ENCODE data around the gene NKG7.

The NKG7 gene

DNA sequence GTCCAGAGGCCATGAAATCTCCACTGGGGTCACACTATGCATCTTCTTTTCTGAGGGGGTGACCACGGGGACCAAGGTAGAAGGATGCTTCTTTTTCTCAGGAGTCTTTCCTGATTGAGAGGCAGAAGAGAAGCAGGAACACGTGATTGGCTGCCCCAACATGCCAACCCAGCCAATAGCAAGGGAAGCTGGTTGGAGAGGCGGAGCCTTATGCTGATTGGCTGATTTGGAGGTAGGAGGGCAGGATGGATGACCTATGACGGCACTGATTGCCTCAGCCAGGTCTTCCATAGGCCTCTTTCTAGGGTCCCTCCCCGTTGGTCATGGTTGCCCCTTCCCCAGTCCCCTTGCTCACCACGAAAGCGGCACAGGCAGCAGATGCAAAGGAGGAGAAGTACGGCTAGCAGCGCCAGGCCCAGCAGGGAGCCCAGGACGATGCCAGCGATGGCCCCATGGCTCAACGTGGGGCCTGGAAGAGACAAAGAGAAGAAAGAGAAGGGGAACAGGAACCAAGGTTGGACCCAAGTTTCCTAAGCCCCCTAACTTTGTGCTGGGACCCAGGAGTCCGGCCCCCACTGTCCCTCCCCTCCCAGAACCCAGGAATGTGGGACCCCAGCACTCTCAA is 38.5 kb downstream of the NKG7 start:
- no peak for DNase-seq

DNA sequence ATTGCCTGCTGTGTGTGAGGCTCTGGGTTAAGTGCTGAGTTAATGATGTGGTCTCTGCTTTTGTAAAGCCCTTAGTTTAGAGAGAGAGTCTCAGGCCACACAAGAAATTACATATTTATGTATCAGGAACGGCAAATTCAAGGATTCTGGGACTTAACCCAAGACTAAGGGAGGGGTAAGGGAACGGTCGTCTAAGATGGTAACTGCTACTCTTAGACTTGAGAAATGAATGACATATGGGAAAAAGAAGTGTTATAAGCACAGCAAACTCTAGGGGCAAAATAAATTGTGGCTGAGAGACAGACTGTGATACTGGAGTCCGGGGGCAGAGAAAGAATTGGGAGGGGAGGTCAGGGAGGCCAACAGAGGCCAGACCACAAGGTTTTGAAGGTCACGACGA is 40.7 kb downstream of the NKG7 start:
- no peak for DNase-seq

DNA sequence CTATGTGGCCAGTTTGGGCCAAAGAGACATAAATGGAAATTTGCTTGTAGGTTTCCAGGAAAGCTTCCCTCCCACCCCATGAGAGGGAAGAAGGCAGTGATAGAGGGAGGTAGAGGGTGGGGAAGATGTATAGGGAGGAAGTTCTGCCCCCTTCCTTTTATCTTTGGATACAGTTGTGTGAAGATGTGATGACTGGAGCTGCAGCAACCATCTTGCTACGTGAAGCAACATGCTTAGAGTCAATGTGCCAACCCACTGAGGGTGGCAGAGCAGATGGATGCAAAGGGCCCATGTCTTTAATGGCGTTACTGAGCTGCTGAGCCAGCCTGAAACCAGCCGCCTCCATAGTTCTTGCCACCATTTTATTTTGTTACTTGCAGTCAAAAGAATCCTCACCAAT is 41.3 kb downstream of the NKG7 start:
- no peak for DNase-seq

DNA sequence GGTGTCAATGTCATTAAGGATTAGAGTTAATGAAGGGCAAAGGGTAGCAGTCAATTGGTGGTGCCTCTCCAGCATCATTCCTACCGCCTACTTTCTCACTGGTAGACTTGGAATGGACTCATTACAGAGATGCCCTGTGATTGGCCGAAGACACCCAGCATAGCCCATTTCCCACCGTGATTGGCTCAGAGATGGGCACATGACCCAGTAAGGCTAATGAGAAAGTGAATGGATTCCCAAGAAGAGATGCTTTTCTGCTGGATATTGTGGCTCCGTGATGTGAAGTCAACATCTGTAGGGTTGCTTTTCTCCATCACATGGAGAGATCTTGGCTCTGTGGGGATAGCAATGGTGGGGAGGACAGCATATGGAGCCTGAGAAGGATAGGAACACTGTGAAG is 42.1 kb downstream of the NKG7 start:
- no peak for DNase-seq

DNA sequence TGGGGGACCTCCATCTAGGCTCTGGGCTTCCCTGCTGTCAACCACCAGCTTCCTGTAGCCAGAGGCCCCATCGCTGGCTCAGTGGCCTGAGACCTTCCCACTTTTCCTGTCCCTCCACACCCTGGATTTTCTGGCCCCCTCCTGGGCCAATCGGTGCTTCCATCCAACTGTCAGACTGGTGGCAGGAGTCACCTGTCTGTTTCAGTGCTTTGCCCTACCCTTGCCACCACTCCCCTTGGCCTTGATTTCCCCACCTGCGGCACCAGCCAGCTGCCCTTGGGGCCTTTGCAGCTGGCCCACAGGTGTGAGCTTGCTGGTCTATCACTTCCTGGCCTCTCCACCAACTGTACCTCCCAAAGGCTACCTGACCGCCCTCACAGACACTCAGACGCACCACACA is 43.0 kb downstream of the NKG7 start:
- no peak for DNase-seq

DNA sequence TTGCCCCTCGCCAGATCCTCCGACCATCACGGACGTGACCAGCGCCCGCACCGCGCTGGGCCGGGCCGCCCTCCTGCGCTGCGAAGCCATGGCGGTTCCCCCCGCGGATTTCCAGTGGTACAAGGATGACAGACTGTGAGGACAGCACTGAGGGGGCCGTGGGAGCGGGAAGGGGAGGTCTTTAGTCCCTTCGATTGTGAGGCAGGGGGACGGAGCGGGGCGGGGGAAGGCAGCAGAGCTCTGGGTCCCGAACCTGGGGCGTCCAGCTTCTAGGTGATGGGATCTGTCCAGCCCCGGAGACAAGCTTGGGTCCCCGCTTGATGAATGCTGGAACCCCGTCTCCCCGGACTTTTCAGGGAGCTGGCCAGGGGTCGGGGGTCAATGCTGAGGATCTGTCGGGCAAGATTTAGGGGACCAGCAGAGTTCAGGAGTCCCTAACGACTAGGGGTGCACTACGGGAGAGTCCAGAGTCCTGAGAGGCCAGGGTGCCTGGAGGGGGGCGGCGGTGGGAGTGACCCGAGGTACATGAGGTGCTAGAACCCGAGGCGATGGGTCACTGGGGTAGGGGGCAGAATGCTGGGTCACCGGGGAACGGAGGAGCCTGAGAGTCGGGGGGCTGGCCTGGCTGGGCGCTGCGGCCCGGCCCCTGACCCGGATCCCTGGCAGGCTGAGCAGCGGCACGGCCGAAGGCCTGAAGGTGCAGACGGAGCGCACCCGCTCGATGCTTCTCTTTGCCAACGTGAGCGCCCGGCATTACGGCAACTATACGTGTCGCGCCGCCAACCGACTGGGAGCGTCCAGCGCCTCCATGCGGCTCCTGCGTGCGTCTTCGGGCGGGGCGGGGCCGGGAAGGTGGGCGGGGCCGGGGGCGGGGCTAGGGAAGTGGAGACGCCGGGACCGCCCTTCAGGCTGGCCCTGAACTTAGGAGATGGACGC is 45.1 kb downstream of the NKG7 start:
- DNase-seq: no peak

DNA sequence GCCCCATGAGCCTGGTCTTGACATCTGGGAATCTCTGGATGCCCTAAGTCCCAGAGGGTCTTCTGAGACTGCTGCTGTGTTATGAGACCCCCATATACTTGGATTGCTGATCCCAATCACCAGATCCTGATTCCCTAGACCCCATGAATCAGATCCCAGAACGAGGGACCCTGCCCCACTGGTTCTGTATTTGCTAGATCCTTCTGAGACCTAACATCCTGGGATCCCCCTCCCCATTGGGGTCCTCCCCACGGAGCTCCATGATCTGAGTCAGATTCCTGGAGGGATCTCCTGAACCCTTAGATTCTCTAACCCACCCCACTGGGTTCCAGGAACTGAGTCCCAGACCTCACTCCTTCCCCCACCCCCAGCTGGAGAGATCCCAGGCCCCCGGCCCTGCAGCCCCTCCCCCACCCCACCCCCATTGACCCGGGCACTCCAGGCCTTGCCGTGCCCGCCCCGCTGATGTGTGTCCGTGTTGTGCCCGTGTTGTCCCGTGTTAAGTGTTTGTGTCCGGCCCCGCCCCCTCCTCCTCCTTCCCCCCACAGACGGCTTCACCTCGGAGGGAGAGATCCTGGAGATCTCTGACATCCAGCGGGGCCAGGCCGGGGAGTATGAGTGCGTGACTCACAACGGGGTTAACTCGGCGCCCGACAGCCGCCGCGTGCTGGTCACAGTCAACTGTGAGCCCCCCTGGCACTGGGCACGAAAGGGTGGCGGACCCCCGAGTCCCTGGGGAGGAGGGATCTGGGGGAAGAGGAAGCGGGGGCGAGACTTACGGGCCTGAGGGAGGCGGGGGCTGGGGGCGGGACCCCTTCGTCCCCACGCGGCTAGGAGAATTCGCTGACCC is 46.0 kb downstream of the NKG7 start:
- no peak for DNase-seq

DNA sequence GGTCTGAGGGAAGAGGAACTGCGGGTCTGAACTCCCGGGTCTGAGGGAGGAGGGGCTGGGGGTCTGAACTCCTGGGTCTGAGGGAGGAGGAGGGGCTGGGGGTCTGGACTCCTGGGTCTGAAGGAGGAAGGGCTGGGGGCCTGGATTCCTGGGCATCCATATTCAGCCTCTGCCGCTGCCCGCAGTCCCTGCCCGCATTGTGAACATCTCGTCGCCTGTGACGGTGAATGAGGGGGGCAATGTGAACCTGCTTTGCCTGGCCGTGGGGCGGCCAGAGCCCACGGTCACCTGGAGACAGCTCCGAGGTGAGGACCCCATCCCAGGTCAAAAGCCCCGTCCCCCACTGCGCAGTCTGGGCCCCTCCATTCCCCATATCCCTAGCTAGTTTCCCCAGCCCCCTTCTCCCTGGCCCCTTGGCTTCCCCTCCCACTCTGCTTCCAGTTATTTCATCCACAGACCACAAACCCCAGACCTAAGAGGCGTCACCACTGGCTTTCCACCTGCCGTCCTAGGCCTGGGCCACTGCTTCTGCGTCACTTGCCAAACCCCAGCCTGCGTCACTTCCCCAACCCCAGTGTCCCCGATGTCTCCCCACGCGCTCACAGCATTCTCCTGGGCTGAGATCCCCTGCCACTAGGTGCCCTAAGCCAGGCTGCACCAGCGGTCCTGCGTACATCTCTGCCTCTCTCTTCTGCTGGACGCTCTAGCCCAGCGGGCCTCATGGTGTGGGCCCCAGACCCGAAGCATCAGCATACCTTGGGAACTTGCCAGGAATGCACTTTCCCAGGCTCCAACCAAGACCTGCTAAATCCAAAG is 47.1 kb downstream of the NKG7 start:
- no peak for DNase-seq

DNA sequence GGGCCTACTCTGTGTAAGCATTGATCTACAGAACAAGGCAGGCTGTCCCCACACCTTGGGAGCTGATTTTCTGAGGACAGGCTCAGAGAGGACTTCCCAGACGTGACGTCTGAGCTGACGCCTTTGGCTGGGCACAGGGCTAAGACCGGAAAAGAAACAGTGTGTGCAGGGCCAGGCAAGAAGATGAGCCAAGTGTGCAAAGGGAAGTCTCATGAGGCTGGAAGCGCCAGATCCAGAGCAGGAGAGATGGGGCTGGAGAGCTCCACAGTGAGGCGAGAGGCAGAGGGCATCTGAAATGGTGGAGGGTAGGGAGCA is 48.3 kb downstream of the NKG7 start:
- DNase-seq: no peak

DNA sequence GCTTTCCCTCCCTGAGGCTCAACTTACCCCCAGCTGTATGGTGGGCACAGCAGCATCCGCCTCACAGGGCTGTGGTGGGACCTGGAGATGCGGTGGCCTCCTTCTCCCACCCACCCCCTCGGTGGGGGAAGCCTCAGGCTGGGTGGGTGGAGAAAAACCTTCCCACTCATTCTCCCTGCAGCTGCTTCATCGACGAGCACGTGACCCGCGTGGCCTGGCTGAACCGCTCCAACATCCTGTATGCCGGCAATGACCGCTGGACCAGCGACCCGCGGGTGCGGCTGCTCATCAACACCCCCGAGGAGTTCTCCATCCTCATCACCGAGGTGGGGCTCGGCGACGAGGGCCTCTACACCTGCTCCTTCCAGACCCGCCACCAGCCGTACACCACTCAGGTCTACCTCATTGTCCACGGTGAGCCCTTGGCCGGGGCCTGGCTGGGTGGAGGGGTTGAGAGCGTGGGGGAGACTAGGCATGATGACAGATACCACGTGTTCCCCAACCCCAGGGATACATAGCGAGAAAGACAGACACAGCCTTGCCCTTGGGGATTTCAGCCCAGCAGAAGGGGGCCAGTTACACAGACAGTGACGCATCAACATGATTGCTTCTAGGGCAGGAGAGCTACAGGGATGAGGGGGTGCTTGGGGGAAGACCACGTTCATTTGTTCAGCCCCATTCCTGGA is 48.8 kb downstream of the NKG7 start:
- DNase-seq: no peak

DNA sequence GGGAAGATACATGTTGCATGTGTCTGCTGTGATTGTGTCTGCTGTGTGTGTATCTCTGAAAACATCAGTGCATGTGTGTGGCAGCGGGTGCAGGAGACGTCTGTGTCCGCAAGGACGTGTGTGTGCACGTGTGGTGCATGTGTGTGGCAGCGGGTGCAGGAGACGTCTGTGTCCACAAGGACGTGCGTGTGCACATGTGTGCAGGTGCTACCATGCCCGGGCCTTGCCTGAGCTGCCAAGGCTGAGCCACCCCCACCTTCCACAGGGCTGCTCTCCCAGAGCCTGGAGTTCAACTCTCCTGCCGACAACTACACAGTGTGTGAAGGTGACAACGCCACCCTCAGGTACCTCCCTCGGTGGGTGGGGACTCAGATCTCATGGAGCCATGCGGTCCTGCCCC is 50.7 kb downstream of the NKG7 start:
- no peak for DNase-seq

Data from NCI-H2029 treated with DMSO at 0.1 percent for 48 hours (cell line).